Measurements from ENCODE around the gene ASB18.

Gene ASB18

GRCh38 chr2:236162882-236163470 lies 101.2 kb downstream of the ASB18 start:
- H2BK15ac ChIP-seq (replicated peaks; ENCODE audit: low read depth): no peak overlapping the region

GRCh38 chr2:236162031-236162845 lies 102.0 kb downstream of the ASB18 start:
- Histone ChIP-seq H3K27me3 (ENCODE audit: insufficient read depth, low read length, poor library complexity) (peaks cover 85% of the 10 kb centered on the region), H2BK5ac (ENCODE audit: low read length) (no peak overlapping the region), H4K5ac (ENCODE audit: low read length) (no peak overlapping the region), H3K9ac (ENCODE audit: low read length) (no peak overlapping the region), H3K79me1 (ENCODE audit: low read length) (no peaks in the 10 kb centered on the region), H3K56ac (ENCODE audit: low read length) (no peak overlapping the region), H3K4me2 (ENCODE audit: low read length) (no peak overlapping the region), H2AK5ac (ENCODE audit: low read length) (no peak overlapping the region), H3K18ac (ENCODE audit: low read length) (no peak overlapping the region), H2BK120ac (ENCODE audit: low read depth, low read length) (no peak overlapping the region), H2BK15ac (replicated peaks; ENCODE audit: low read depth) (no peak overlapping the region), H3K4me1 (ENCODE audit: control insufficient read depth, low read depth, low read length) (no peaks in the 10 kb centered on the region), H3K79me2 (ENCODE audit: control insufficient read depth, insufficient read depth, low read length) (no peaks in the 10 kb centered on the region), H3K23ac (ENCODE audit: low read length) (no peak overlapping the region), H3K27ac (ENCODE audit: low read depth, low read length) (no peak overlapping the region), H3K4me3 (ENCODE audit: low read length) (no peak overlapping the region), H4K8ac (ENCODE audit: low read depth, low read length) (no peak overlapping the region), H3K4ac (ENCODE audit: low read depth, low read length) (no peak overlapping the region), H3K36me3 (ENCODE audit: control insufficient read depth, insufficient read depth, low read length) (no peaks in the 10 kb centered on the region)
- no peak for DNase-seq
- no CpG with 5 or more reads among the region's 16 CpGs for WGBS (ENCODE audit: extremely low coverage, insufficient coverage, low lambda C conversion rate)

More at GRCh38 chr2:236162882-236163470, 101.2 kb downstream of the ASB18 start:
- Histone ChIP-seq H3K27ac (ENCODE audit: low read depth, low read length) (no peak overlapping the region), H2BK120ac (ENCODE audit: low read depth, low read length) (no peak overlapping the region), H3K23ac (ENCODE audit: low read length) (no peak overlapping the region), H3K56ac (ENCODE audit: low read length) (no peak overlapping the region), H4K8ac (ENCODE audit: low read depth, low read length) (no peak overlapping the region), H3K79me1 (ENCODE audit: low read length) (no peaks in the 10 kb centered on the region), H3K4me3 (ENCODE audit: low read length) (no peak overlapping the region), H4K5ac (ENCODE audit: low read length) (no peak overlapping the region), H3K18ac (ENCODE audit: low read length) (no peak overlapping the region), H3K4me1 (ENCODE audit: control insufficient read depth, low read depth, low read length) (no peaks in the 10 kb centered on the region), H2BK5ac (ENCODE audit: low read length) (no peak overlapping the region), H3K4ac (ENCODE audit: low read depth, low read length) (no peak overlapping the region), H3K9ac (ENCODE audit: low read length) (no peak overlapping the region), H3K4me2 (ENCODE audit: low read length) (no peak overlapping the region), H3K27me3 (ENCODE audit: insufficient read depth, low read length, poor library complexity) (peaks cover 82% of the 10 kb centered on the region), H2AK5ac (ENCODE audit: low read length) (no peak overlapping the region), H3K36me3 (ENCODE audit: control insufficient read depth, insufficient read depth, low read length) (no peaks in the 10 kb centered on the region), H3K79me2 (ENCODE audit: control insufficient read depth, insufficient read depth, low read length) (no peaks in the 10 kb centered on the region)
- no CpG with 5 or more reads among the region's 33 CpGs for WGBS (ENCODE audit: extremely low coverage, insufficient coverage, low lambda C conversion rate)
- DNase-seq: no peak

- H3K27ac ChIP-seq (ENCODE audit: low read depth, low read length): no peak overlapping the region
- no peak overlapping the region for H3K18ac ChIP-seq (ENCODE audit: low read length)
- H3K27me3 ChIP-seq (ENCODE audit: insufficient read depth, low read length, poor library complexity): peaks cover 79% of the 10 kb centered on the region
- no peak overlapping the region for H2BK15ac ChIP-seq (replicated peaks; ENCODE audit: low read depth)
- H3K4ac ChIP-seq (ENCODE audit: low read depth, low read length): no peak overlapping the region
- H3K9ac ChIP-seq (ENCODE audit: low read length): no peak overlapping the region
- no peaks in the 10 kb centered on the region for H3K36me3 ChIP-seq (ENCODE audit: control insufficient read depth, insufficient read depth, low read length)
- no peak overlapping the region for H3K4me3 ChIP-seq (ENCODE audit: low read length)
- H2BK120ac ChIP-seq (ENCODE audit: low read depth, low read length): no peak overlapping the region
- H4K8ac ChIP-seq (ENCODE audit: low read depth, low read length): no peak overlapping the region
- no peak overlapping the region for H4K5ac ChIP-seq (ENCODE audit: low read length)
- H3K4me1 ChIP-seq (ENCODE audit: control insufficient read depth, low read depth, low read length): no peaks in the 10 kb centered on the region
- H2AK5ac ChIP-seq (ENCODE audit: low read length): no peak overlapping the region
- no peak overlapping the region for H3K23ac ChIP-seq (ENCODE audit: low read length)
- H3K79me1 ChIP-seq (ENCODE audit: low read length): no peaks in the 10 kb centered on the region
- H2BK5ac ChIP-seq (ENCODE audit: low read length): no peak overlapping the region
- H3K4me2 ChIP-seq (ENCODE audit: low read length): no peak overlapping the region
- no peak overlapping the region for H3K56ac ChIP-seq (ENCODE audit: low read length)
- no peak for DNase-seq
- no peaks in the 10 kb centered on the region for H3K79me2 ChIP-seq (ENCODE audit: control insufficient read depth, insufficient read depth, low read length)
- WGBS (ENCODE audit: extremely low coverage, insufficient coverage, low lambda C conversion rate): no CpG with 5 or more reads among the region's 12 CpGs
These were observed 102.7 kb downstream of the ASB18 start for GRCh38 chr2:236161531-236161930.

GRCh38 chr2:236161082-236161462 lies 103.1 kb downstream of the ASB18 start:
- WGBS (ENCODE audit: extremely low coverage, insufficient coverage, low lambda C conversion rate): no CpG with 5 or more reads among the region's 15 CpGs
- Histone ChIP-seq H3K56ac (ENCODE audit: low read length) (no peak overlapping the region), H3K79me2 (ENCODE audit: control insufficient read depth, insufficient read depth, low read length) (no peaks in the 10 kb centered on the region), H4K8ac (ENCODE audit: low read depth, low read length) (no peak overlapping the region), H3K18ac (ENCODE audit: low read length) (no peak overlapping the region), H3K4ac (ENCODE audit: low read depth, low read length) (no peak overlapping the region), H3K9ac (ENCODE audit: low read length) (no peak overlapping the region), H3K4me3 (ENCODE audit: low read length) (no peak overlapping the region), H2AK5ac (ENCODE audit: low read length) (no peak overlapping the region), H3K27ac (ENCODE audit: low read depth, low read length) (no peak overlapping the region), H3K27me3 (ENCODE audit: insufficient read depth, low read length, poor library complexity) (peaks cover 74% of the 10 kb centered on the region), H3K23ac (ENCODE audit: low read length) (no peak overlapping the region), H3K4me2 (ENCODE audit: low read length) (no peak overlapping the region), H3K36me3 (ENCODE audit: control insufficient read depth, insufficient read depth, low read length) (no peaks in the 10 kb centered on the region), H3K79me1 (ENCODE audit: low read length) (no peaks in the 10 kb centered on the region), H2BK5ac (ENCODE audit: low read length) (no peak overlapping the region), H2BK15ac (replicated peaks; ENCODE audit: low read depth) (no peak overlapping the region), H3K4me1 (ENCODE audit: control insufficient read depth, low read depth, low read length) (no peaks in the 10 kb centered on the region), H4K5ac (ENCODE audit: low read length) (no peak overlapping the region), H2BK120ac (ENCODE audit: low read depth, low read length) (no peak overlapping the region)
- no peak for DNase-seq

- peaks cover 69% of the 10 kb centered on the region for H3K27me3 ChIP-seq (ENCODE audit: insufficient read depth, low read length, poor library complexity)
- H3K23ac ChIP-seq (ENCODE audit: low read length): no peak overlapping the region
- no CpG with 5 or more reads among the region's 22 CpGs for WGBS (ENCODE audit: extremely low coverage, insufficient coverage, low lambda C conversion rate)
- DNase-seq: no peak
- no peak overlapping the region for H3K56ac ChIP-seq (ENCODE audit: low read length)
- H3K9ac ChIP-seq (ENCODE audit: low read length): no peak overlapping the region
- H3K79me2 ChIP-seq (ENCODE audit: control insufficient read depth, insufficient read depth, low read length): no peaks in the 10 kb centered on the region
- no peak overlapping the region for H3K4me3 ChIP-seq (ENCODE audit: low read length)
- no peak overlapping the region for H3K27ac ChIP-seq (ENCODE audit: low read depth, low read length)
- H4K5ac ChIP-seq (ENCODE audit: low read length): no peak overlapping the region
- H4K8ac ChIP-seq (ENCODE audit: low read depth, low read length): no peak overlapping the region
- H3K4ac ChIP-seq (ENCODE audit: low read depth, low read length): no peak overlapping the region
- H3K79me1 ChIP-seq (ENCODE audit: low read length): no peaks in the 10 kb centered on the region
- H2AK5ac ChIP-seq (ENCODE audit: low read length): no peak overlapping the region
- H3K18ac ChIP-seq (ENCODE audit: low read length): no peak overlapping the region
- no peak overlapping the region for H2BK120ac ChIP-seq (ENCODE audit: low read depth, low read length)
- no peak overlapping the region for H2BK15ac ChIP-seq (replicated peaks; ENCODE audit: low read depth)
- H2BK5ac ChIP-seq (ENCODE audit: low read length): no peak overlapping the region
- no peak overlapping the region for H3K4me2 ChIP-seq (ENCODE audit: low read length)
- H3K4me1 ChIP-seq (ENCODE audit: control insufficient read depth, low read depth, low read length): no peaks in the 10 kb centered on the region
- H3K36me3 ChIP-seq (ENCODE audit: control insufficient read depth, insufficient read depth, low read length): no peaks in the 10 kb centered on the region
These were observed 103.7 kb downstream of the ASB18 start for GRCh38 chr2:236160366-236161081.
